ENCODE measurements around the gene AGAP3.

AGAP3 gene

GRCh38 chr7:151142686-151143040 lies 56.4 kb downstream of the AGAP3 start:
- TF ChIP-seq SIN3A (IDR thresholded peaks at IDR 0.05; ENCODE audit: borderline replicate concordance, insufficient read depth, low read length) (no peak), FOXP2 (optimal IDR thresholded peaks at IDR 0.05; ENCODE audit: borderline replicate concordance, extremely low read depth, extremely low read length, insufficient read depth) (no peak), POLR2AphosphoS5 (IDR thresholded peaks at IDR 0.05; ENCODE audit: low read depth, low read length) (no peak), TAF1 (IDR thresholded peaks at IDR 0.05; ENCODE audit: borderline replicate concordance, insufficient read depth, low read length) (no peak)
- TF ChIP-seq, protein P1, sequence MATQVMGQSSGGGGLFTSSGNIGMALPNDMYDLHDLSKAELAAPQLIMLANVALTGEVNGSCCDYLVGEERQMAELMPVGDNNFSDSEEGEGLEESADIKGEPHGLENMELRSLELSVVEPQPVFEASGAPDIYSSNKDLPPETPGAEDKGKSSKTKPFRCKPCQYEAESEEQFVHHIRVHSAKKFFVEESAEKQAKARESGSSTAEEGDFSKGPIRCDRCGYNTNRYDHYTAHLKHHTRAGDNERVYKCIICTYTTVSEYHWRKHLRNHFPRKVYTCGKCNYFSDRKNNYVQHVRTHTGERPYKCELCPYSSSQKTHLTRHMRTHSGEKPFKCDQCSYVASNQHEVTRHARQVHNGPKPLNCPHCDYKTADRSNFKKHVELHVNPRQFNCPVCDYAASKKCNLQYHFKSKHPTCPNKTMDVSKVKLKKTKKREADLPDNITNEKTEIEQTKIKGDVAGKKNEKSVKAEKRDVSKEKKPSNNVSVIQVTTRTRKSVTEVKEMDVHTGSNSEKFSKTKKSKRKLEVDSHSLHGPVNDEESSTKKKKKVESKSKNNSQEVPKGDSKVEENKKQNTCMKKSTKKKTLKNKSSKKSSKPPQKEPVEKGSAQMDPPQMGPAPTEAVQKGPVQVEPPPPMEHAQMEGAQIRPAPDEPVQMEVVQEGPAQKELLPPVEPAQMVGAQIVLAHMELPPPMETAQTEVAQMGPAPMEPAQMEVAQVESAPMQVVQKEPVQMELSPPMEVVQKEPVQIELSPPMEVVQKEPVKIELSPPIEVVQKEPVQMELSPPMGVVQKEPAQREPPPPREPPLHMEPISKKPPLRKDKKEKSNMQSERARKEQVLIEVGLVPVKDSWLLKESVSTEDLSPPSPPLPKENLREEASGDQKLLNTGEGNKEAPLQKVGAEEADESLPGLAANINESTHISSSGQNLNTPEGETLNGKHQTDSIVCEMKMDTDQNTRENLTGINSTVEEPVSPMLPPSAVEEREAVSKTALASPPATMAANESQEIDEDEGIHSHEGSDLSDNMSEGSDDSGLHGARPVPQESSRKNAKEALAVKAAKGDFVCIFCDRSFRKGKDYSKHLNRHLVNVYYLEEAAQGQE (IDR thresholded peaks at IDR 0.05; ENCODE audit: insufficient read depth in 1 of 2, low read depth in 2 of 2, low read length in 2 of 2), result no peak

GRCh38 chr7:151143261-151144015 lies 57.2 kb downstream of the AGAP3 start:
- TF ChIP-seq POLR2AphosphoS5 (IDR thresholded peaks at IDR 0.05; ENCODE audit: low read depth, low read length) (no peak), FOXP2 (optimal IDR thresholded peaks at IDR 0.05; ENCODE audit: borderline replicate concordance, extremely low read depth, extremely low read length, insufficient read depth) (no peak), SIN3A (IDR thresholded peaks at IDR 0.05; ENCODE audit: borderline replicate concordance, insufficient read depth, low read length) (no peak)
- TF ChIP-seq, protein P1 (IDR thresholded peaks at IDR 0.05; ENCODE audit: insufficient read depth in 1 of 2, low read depth in 2 of 2, low read length in 2 of 2), result no peak

- no peak for TF ChIP-seq FOXP2 (optimal IDR thresholded peaks at IDR 0.05; ENCODE audit: borderline replicate concordance, extremely low read depth, extremely low read length, insufficient read depth)
- no peak for TF ChIP-seq POLR2AphosphoS5 (IDR thresholded peaks at IDR 0.05; ENCODE audit: low read depth, low read length)
- TF ChIP-seq SIN3A (IDR thresholded peaks at IDR 0.05; ENCODE audit: borderline replicate concordance, insufficient read depth, low read length), result no peak
- TF ChIP-seq, protein P1 (IDR thresholded peaks at IDR 0.05; ENCODE audit: insufficient read depth in 1 of 2, low read depth in 2 of 2, low read length in 2 of 2), result no peak
- no peak for TF ChIP-seq TAF1 (IDR thresholded peaks at IDR 0.05; ENCODE audit: borderline replicate concordance, insufficient read depth, low read length)
Observed at GRCh38 chr7:151144387-151144786, 58.1 kb downstream of the AGAP3 start.

- TF ChIP-seq POLR2AphosphoS5 (IDR thresholded peaks at IDR 0.05; ENCODE audit: low read depth, low read length) (no peak), SIN3A (IDR thresholded peaks at IDR 0.05; ENCODE audit: borderline replicate concordance, insufficient read depth, low read length) (no peak), TAF1 (IDR thresholded peaks at IDR 0.05; ENCODE audit: borderline replicate concordance, insufficient read depth, low read length) (no peak), FOXP2 (optimal IDR thresholded peaks at IDR 0.05; ENCODE audit: borderline replicate concordance, extremely low read depth, extremely low read length, insufficient read depth) (no peak)
- TF ChIP-seq, protein P1 (IDR thresholded peaks at IDR 0.05; ENCODE audit: insufficient read depth in 1 of 2, low read depth in 2 of 2, low read length in 2 of 2), result no peak
Observed at GRCh38 chr7:151146761-151147160, 60.5 kb downstream of the AGAP3 start.

Measured in PFSK-1 (cell line).